Testis (tissue), 3 donors: ENCODE results near the gene NDST1. TPM values are rescaled to one million over a fixed set of nuclear protein-coding genes. Genes with fewer than 3 reads are reported as not detected.
"Not testable (repeated sequence)": the region's sequence is repeated elsewhere in the genome, so short reads cannot be mapped to it uniquely, and the experiment has no call there.

Source experiments
- DNase-seq: peaks from one replicate; pipeline ENCODE4 v3.0.0-alpha.2; 2019
- H3K27ac ChIP-seq, 2 donors: fragments of 200-600 bp; sonication (generic); one replicate each; pipeline ENCODE4 v1.5.1; 2019
- H3K27me3 ChIP-seq: fragments of 200-600 bp; sonication (generic); one replicate; pipeline ENCODE4 v1.5.1; 2019
- H3K36me3 ChIP-seq: fragments of 200-600 bp; sonication (generic); one replicate; pipeline ENCODE4 v1.5.1; 2017; ENCODE audit warnings: low read depth; ENCODE audit errors: missing control alignments
- H3K4me1 ChIP-seq: fragments of 200-600 bp; sonication (generic); one replicate; pipeline ENCODE4 v1.5.1; 2019
- H3K4me3 ChIP-seq, 2 donors: fragments of 200-600 bp; sonication (generic); one replicate each; pipeline ENCODE4 v1.5.1; 2017 to 2019
- H3K9me3 ChIP-seq: fragments of 200-600 bp; sonication (generic); one replicate; pipeline ENCODE4 v1.5.1; 2017
- CTCF ChIP-seq, 3 experiments: fragments of 450-650 bp in 2 of 3; fragments of 200-600 bp in 1 of 3; sonication (generic) in 1 of 3; IDR thresholded peaks; one replicate each; pipeline ENCODE4 v1.5.1; 2016 to 2019; ENCODE audit warnings: antibody characterized with exemption in 3 of 3, mild to moderate bottlenecking in 2 of 3, moderate library complexity in 1 of 3
- POLR2A ChIP-seq: fragments of 450-650 bp; IDR thresholded peaks from one replicate; pipeline ENCODE4 v1.6.1; 2017; ENCODE audit warnings: antibody characterized with exemption, mild to moderate bottlenecking, moderate library complexity
- WGBS, 2 donors: methylation state at CpG; one replicate each; pipeline ENCODE4 v1.1.5; 2018; 5-methylcytosine and 5-hydroxymethylcytosine counted together
- intact Hi-C: fragments of 100-400 bp; cut with DNase I; formaldehyde crosslinking; loops from one replicate; pipeline ENCODE4 v1.15.1; 2023; ENCODE audit warnings: low total_unique reads
- polyA plus RNA-seq: library from polyadenylated mRNA; stranded (reverse); fragments of 350-450 nt; fragmentation: Illumina TruSeq; extraction: RNeasy Lipid Tissue Mini Kit (QIAGEN cat#74804); gene quantifications from one replicate; pipeline ENCODE4 v1.2.3, GENCODE V29; 2014; ENCODE audit warnings: low read depth, low replicate concordance; ENCODE audit not compliant: insufficient read depth
- total RNA-seq, 2 donors: library from RNA; depleted of rRNA; stranded (reverse); fragments of >200 nt; gene quantifications; one replicate each; pipeline ENCODE4 v1.2.3, GENCODE V29; 2016

NDST1 gene
- total and polyA plus RNA-seq, 3 donors from 2014 or later: 55.0 to 174 (median 167) TPM

GRCh38 chr5:150473673-150474358, 34.1 kb upstream of the NDST1 start:
- no peak for TF ChIP-seq POLR2A
- TF ChIP-seq CTCF (IDR thresholded peaks at IDR 0.05): no peak
- intact Hi-C loops: no loop called here
- H3K27me3 ChIP-seq: no peaks in the 10 kb centered on the region
- H3K4me3 ChIP-seq: no peak overlapping the region
- WGBS, 2 donors: 84 to 91% methylated on average over 12 of the region's 12 CpGs
- H3K36me3 ChIP-seq: no peaks in the 10 kb centered on the region
- H3K4me1 ChIP-seq: peaks cover 5% of the 10 kb centered on the region
- no peak overlapping the region for H3K27ac ChIP-seq
- DNase-seq: no peak
- no peaks in the 10 kb centered on the region for H3K9me3 ChIP-seq

GRCh38 chr5:150476568-150476967, 31.4 kb upstream of the NDST1 start:
- H3K27me3 ChIP-seq, H3K9me3 ChIP-seq, intact Hi-C loops, H3K36me3 ChIP-seq, DNase-seq, H3K4me3 ChIP-seq, H3K27ac ChIP-seq: not testable (repeated sequence)
- WGBS, 2 donors: 72 to 80% methylated on average over 6 of the region's 6 CpGs
- H3K4me1 ChIP-seq: peaks cover 15% of the 10 kb centered on the region

GRCh38 chr5:150479416-150479815, 28.5 kb upstream of the NDST1 start:
- DNase-seq: no peak
- Histone ChIP-seq H3K4me3 (no peak overlapping the region), H3K9me3 (no peaks in the 10 kb centered on the region), H3K27ac (peak overlapping the region; percentile 3 to 5), H3K4me1 (peaks cover 21% of the 10 kb centered on the region), H3K36me3 (no peaks in the 10 kb centered on the region), H3K27me3 (no peaks in the 10 kb centered on the region)
- TF ChIP-seq CTCF (IDR thresholded peaks at IDR 0.05) (no peak), POLR2A (no peak)
- WGBS, 2 donors: 57 to 65% methylated on average over 2 of the region's 2 CpGs
- intact Hi-C loops: no loop called here

- WGBS, 2 donors: 86 to 95% methylated on average over 6 of the region's 6 CpGs
- peaks cover 29% of the 10 kb centered on the region for H3K4me1 ChIP-seq
- DNase-seq: no peak
- H3K27ac ChIP-seq: no peak overlapping the region
- no peaks in the 10 kb centered on the region for H3K27me3 ChIP-seq
- TF ChIP-seq POLR2A (no peak), CTCF (IDR thresholded peaks at IDR 0.05) (no peak)
- intact Hi-C loops: no loop called here
- H3K9me3 ChIP-seq: no peaks in the 10 kb centered on the region
- H3K4me3 ChIP-seq: no peak overlapping the region
- H3K36me3 ChIP-seq: no peaks in the 10 kb centered on the region
These were observed 26.3 kb upstream of the NDST1 start for GRCh38 chr5:150481708-150481965.

- TF ChIP-seq CTCF (IDR thresholded peaks at IDR 0.05) (no peak), POLR2A (no peak)
- intact Hi-C loops: no loop called here
- H3K4me1 ChIP-seq: peaks cover 29% of the 10 kb centered on the region
- WGBS, 2 donors: 67 to 69% methylated on average over 6 of the region's 6 CpGs
- no peak for DNase-seq
- no peaks in the 10 kb centered on the region for H3K36me3 ChIP-seq
- no peak overlapping the region for H3K27ac ChIP-seq
- H3K27me3 ChIP-seq: no peaks in the 10 kb centered on the region
- no peaks in the 10 kb centered on the region for H3K9me3 ChIP-seq
- no peak overlapping the region for H3K4me3 ChIP-seq
These were observed 25.9 kb upstream of the NDST1 start for GRCh38 chr5:150481972-150482406.
